H1 (cell line): ENCODE measurements around the gene UBE2B. TPM values are rescaled to one million over a fixed set of nuclear protein-coding genes. Genes with fewer than 3 reads are reported as not detected.

ENCODE experiments used
- CTCF ChIA-PET: fragments of 300-600 bp; sonication (Branson Sonifier 250); formaldehyde crosslinking; loops from one replicate; lab custom pipeline; 2021; ENCODE audit not compliant: partially characterized antibody; lab: Charles Lee
- POLR2A ChIA-PET: fragments of 300-600 bp; sonication (Branson Sonifier 250); formaldehyde crosslinking; loops from one replicate; lab custom pipeline; 2021; ENCODE audit warnings: inconsistent platforms; ENCODE audit not compliant: partially characterized antibody; lab: Charles Lee
- DNase-seq, 2 experiments: peaks; one replicate each; pipeline versions ENCODE4 v3.0.0 to v3.0.0-alpha.2; 2010 to 2022; ENCODE audit warnings: low spot score in 2 of 2, low read depth in 1 of 2, mixed read lengths in 1 of 2
- FAIRE-seq: peaks from 2 replicates; lab custom pipeline; 2011; peaks lifted over from hg19 to GRCh38; lab: Jason Lieb, UNC
- H2AFZ ChIP-seq: 2 replicates; pipeline ENCODE4 v1.8.1; 2012; ENCODE audit warnings: low read length, inconsistent platforms
- H2AK5ac ChIP-seq: 2 replicates; pipeline ENCODE4 v1.6.1; 2013; ENCODE audit warnings: low read depth, low read length
- H2BK120ac ChIP-seq: replicated peaks from 2 replicates; pipeline ENCODE3; 2013; ENCODE audit warnings: low read depth, low read length, inconsistent platforms
- H2BK12ac ChIP-seq: 2 replicates; pipeline ENCODE4 v1.6.1; 2013; ENCODE audit warnings: low read depth, low read length
- H2BK15ac ChIP-seq: 2 replicates; pipeline ENCODE4 v1.6.1; 2013; ENCODE audit warnings: low read length
- H2BK20ac ChIP-seq: 2 replicates; pipeline ENCODE4 v1.6.1; 2013; ENCODE audit warnings: low read length
- H2BK5ac ChIP-seq: 2 replicates; pipeline ENCODE4 v1.6.1; 2013; ENCODE audit warnings: low read depth, low read length
- H3K14ac ChIP-seq: 2 replicates; pipeline ENCODE4 v1.6.1; 2013; ENCODE audit warnings: inconsistent platforms; ENCODE audit not compliant: insufficient read length
- H3K18ac ChIP-seq: 2 replicates; pipeline ENCODE4 v1.6.1; 2013; ENCODE audit warnings: low read length; ENCODE audit errors: extremely low read depth
- H3K23ac ChIP-seq: 2 replicates; pipeline ENCODE4 v1.6.1; 2013; ENCODE audit warnings: inconsistent platforms; ENCODE audit not compliant: insufficient read length
- H3K23me2 ChIP-seq: 2 replicates; pipeline ENCODE4 v1.6.1; 2013; ENCODE audit warnings: low read depth, low read length
- H3K27ac ChIP-seq: 2 replicates; pipeline ENCODE4 v1.6.1; 2011; ENCODE audit warnings: low read depth, low read length, inconsistent platforms
- H3K27me3 ChIP-seq, 4 experiments: replicated peaks in 1 of 4; 1 replicate in 1 of 4; 2 replicates in 3 of 4; pipeline versions ENCODE4 v1.6.1 to v1.8.1; 2011 to 2013; ENCODE audit warnings: low read length in 3 of 4, mild to moderate bottlenecking in 3 of 4, inconsistent platforms in 2 of 4, mixed read lengths in 2 of 4, moderate library complexity in 1 of 4; ENCODE audit not compliant: control insufficient read depth in 3 of 4, insufficient read depth in 3 of 4; ENCODE audit errors: extremely low read depth in 1 of 4
- H3K36me3 ChIP-seq, 4 experiments: 2 replicates each; pipeline versions ENCODE4 v1.6.1 to v1.8.1; 2011 to 2013; ENCODE audit warnings: mild to moderate bottlenecking in 4 of 4, low read length in 3 of 4, moderate library complexity in 2 of 4, control low read depth in 1 of 4, inconsistent platforms in 1 of 4; ENCODE audit not compliant: insufficient read depth in 4 of 4, control insufficient read depth in 2 of 4
- H3K4ac ChIP-seq: replicated peaks from 2 replicates; pipeline ENCODE3; 2013; ENCODE audit warnings: low read length, low read depth, mixed read lengths, inconsistent platforms; ENCODE audit not compliant: insufficient read length
- H3K4me1 ChIP-seq, 4 experiments: replicated peaks in 1 of 4; 1 replicate in 1 of 4; 2 replicates in 3 of 4; pipeline versions ENCODE4 v1.6.1 to v1.8.1; 2011 to 2013; ENCODE audit warnings: low read length in 3 of 4, inconsistent platforms in 2 of 4, mixed read lengths in 1 of 4; ENCODE audit not compliant: insufficient read depth in 4 of 4, control insufficient read depth in 3 of 4
- H3K4me2 ChIP-seq, 2 experiments: 2 replicates each; pipeline versions ENCODE4 v1.6.1 to v1.8.1; 2011 to 2013; ENCODE audit warnings: low read depth in 2 of 2, low read length in 2 of 2, control low read depth in 1 of 2, inconsistent platforms in 1 of 2, mild to moderate bottlenecking in 1 of 2; ENCODE audit not compliant: insufficient read depth in 1 of 2
- H3K4me3 ChIP-seq, 4 experiments: fragments of 200-600, 300-600 bp in 1 of 4; sonication (generic), shearing (Covaris generic), sonication (Bioruptor Twin) in 1 of 4; 2 replicates each; pipeline versions ENCODE4 v1.5.1 to v1.8.1; 2011 to 2016; ENCODE audit warnings: low read length in 4 of 4, low read depth in 3 of 4, control low read depth in 2 of 4, inconsistent platforms in 2 of 4, mild to moderate bottlenecking in 2 of 4, mixed read lengths in 1 of 4, moderate library complexity in 1 of 4; ENCODE audit not compliant: insufficient read depth in 2 of 4; ENCODE audit errors: extremely low read depth in 1 of 4
- H3K56ac ChIP-seq: replicated peaks from 2 replicates; pipeline ENCODE3; 2013; ENCODE audit warnings: low read depth, mild to moderate bottlenecking, mixed read lengths, low read length, inconsistent platforms; ENCODE audit not compliant: insufficient read length
- H3K79me1 ChIP-seq: 2 replicates; pipeline ENCODE4 v1.6.1; 2013; ENCODE audit warnings: low read depth, low read length, control low read depth
- H3K79me2 ChIP-seq, 2 experiments: 2 replicates each; pipeline versions ENCODE4 v1.6.1 to v1.8.1; 2012 to 2013; ENCODE audit warnings: low read length in 2 of 2, mild to moderate bottlenecking in 2 of 2, inconsistent platforms in 1 of 2; ENCODE audit not compliant: insufficient read depth in 2 of 2, control insufficient read depth in 1 of 2
- H3K9ac ChIP-seq, 4 experiments: replicated peaks in 1 of 4; 1 replicate in 1 of 4; 2 replicates in 3 of 4; pipeline versions ENCODE4 v1.6.1 to v1.8.1; 2011 to 2013; ENCODE audit warnings: low read depth in 3 of 4, low read length in 3 of 4, control low read depth in 2 of 4, mild to moderate bottlenecking in 2 of 4, moderate library complexity in 2 of 4, inconsistent platforms in 1 of 4; ENCODE audit errors: extremely low read depth in 1 of 4
- H3K9me3 ChIP-seq, 2 experiments: 2 replicates each; pipeline versions ENCODE4 v1.6.1 to v1.8.1; 2012 to 2013; ENCODE audit warnings: mild to moderate bottlenecking in 2 of 2, moderate library complexity in 2 of 2, control low read depth in 1 of 2, inconsistent platforms in 1 of 2, low read depth in 1 of 2, low read length in 1 of 2, mixed read lengths in 1 of 2; ENCODE audit not compliant: insufficient read depth in 2 of 2
- H4K20me1 ChIP-seq, 2 experiments: replicated peaks in 1 of 2; 2 replicates each; pipeline versions ENCODE3 to v1.8.1; 2011 to 2013; ENCODE audit warnings: inconsistent platforms in 2 of 2, low read length in 2 of 2, mild to moderate bottlenecking in 1 of 2; ENCODE audit not compliant: insufficient read depth in 2 of 2, control insufficient read depth in 1 of 2
- H4K5ac ChIP-seq: 2 replicates; pipeline ENCODE4 v1.6.1; 2013; ENCODE audit warnings: low read length, low read depth, mixed read lengths, inconsistent platforms; ENCODE audit not compliant: insufficient read length
- H4K8ac ChIP-seq: 2 replicates; pipeline ENCODE4 v1.8.0; 2013; ENCODE audit warnings: mild to moderate bottlenecking, moderate library complexity, low read length, inconsistent platforms; ENCODE audit not compliant: insufficient read depth; ENCODE audit errors: extremely low read depth
- H4K91ac ChIP-seq: replicated peaks from 2 replicates; pipeline ENCODE3; 2013; ENCODE audit warnings: low read length, mixed read lengths, inconsistent platforms; ENCODE audit not compliant: insufficient read length
- ASH2L ChIP-seq: fragments of 200-600, 300-600 bp; sonication (generic); IDR thresholded peaks from one replicate; pipeline ENCODE4 v1.7.1; 2017; ENCODE audit warnings: low read length
- HDAC2 ChIP-seq, 2 experiments: fragments of 300-600 bp in 1 of 2; sonication (generic) in 1 of 2; IDR thresholded peaks; 2 replicates each; pipeline ENCODE4 v1.6.1; 2011 to 2012; ENCODE audit warnings: low read depth in 2 of 2, low read length in 2 of 2, mild to moderate bottlenecking in 2 of 2, moderate library complexity in 2 of 2, borderline replicate concordance in 1 of 2, inconsistent platforms in 1 of 2
- JUN ChIP-seq: IDR thresholded peaks from 2 replicates; pipeline ENCODE4 v1.6.1; 2011; ENCODE audit warnings: low read depth, mild to moderate bottlenecking, improper control_type of control experiment, low read length
- KDM5A ChIP-seq: fragments of 200-600 bp; IDR thresholded peaks from 2 replicates; pipeline ENCODE4 v1.7.1; 2012; ENCODE audit warnings: mild to moderate bottlenecking, low read length, inconsistent platforms, mixed read lengths
- NRF1 ChIP-seq: IDR thresholded peaks from 2 replicates; pipeline ENCODE4 v1.6.1; 2011; ENCODE audit warnings: mild to moderate bottlenecking, low read depth, low read length, improper control_type of control experiment
- PHF8 ChIP-seq: fragments of 200-600 bp; sonication (generic); conservative IDR thresholded peaks from 2 replicates; pipeline ENCODE4 v1.7.1; 2012; ENCODE audit warnings: low read depth, mild to moderate bottlenecking, inconsistent platforms, low read length, moderate library complexity
- RBBP5 ChIP-seq: IDR thresholded peaks from 2 replicates; pipeline ENCODE4 v1.7.1; 2012; ENCODE audit warnings: low read depth, mild to moderate bottlenecking, inconsistent platforms, low read length, moderate library complexity, borderline replicate concordance
- SIX5 ChIP-seq: IDR thresholded peaks from 2 replicates; pipeline ENCODE4 v1.6.1; 2011; ENCODE audit warnings: mild to moderate bottlenecking, low read depth, low read length
- ZNF274 ChIP-seq: IDR thresholded peaks from 2 replicates; pipeline ENCODE4 v1.7.0; 2012; ENCODE audit warnings: low read length, borderline replicate concordance; ENCODE audit errors: extremely low read depth
- WGBS, 2 experiments: shearing (Covaris generic) in 1 of 2; methylation state at CpG; one replicate each; pipeline versions ENCODE4 v1.1.6 to v1.1.7; 2013 to 2015; ENCODE audit warnings: low lambda C conversion rate in 2 of 2, mixed read lengths in 2 of 2, inconsistent platforms in 1 of 2, low coverage in 1 of 2, missing lambda C conversion rate in 1 of 2; ENCODE audit not compliant: insufficient replicate concordance in 2 of 2, insufficient coverage in 1 of 2, insufficient read length in 1 of 2; ENCODE audit errors: extremely low coverage in 1 of 2, missing lambda C conversion rate in 1 of 2; 5-methylcytosine and 5-hydroxymethylcytosine counted together
- polyA plus RNA-seq, 7 experiments: library from polyadenylated mRNA; depleted of rRNA in 3 of 7; stranded (reverse) in 5 of 7; unstranded in 2 of 7; fragments of >200 nt in 5 of 7; fragments of 200-250 nt in 2 of 7; gene quantifications; 1 replicate in 5 of 7; 2 replicates in 1 of 7; 4 replicates in 1 of 7; pipeline versions ENCODE4 v1.2.1 to v1.2.3, GENCODE V29; 2011 to 2013; ENCODE audit warnings: missing spikeins in 2 of 7, mixed read lengths in 2 of 7
- total RNA-seq: library from RNA; stranded (reverse); fragmentation: NEBNext Ultra II Directional; extraction: Animal tissue kit (Norgen Biotek cat#: 25700); gene quantifications from 2 replicates; pipeline ENCODE4 v1.2.1, GENCODE V29; 2021
- TF ChIP-seq, protein P1 (sequence below): IDR thresholded peaks from 2 replicates; pipeline ENCODE4 v1.6.1; 2011; ENCODE audit warnings: low read depth, mild to moderate bottlenecking, low read length; ENCODE audit not compliant: insufficient read depth
- TF ChIP-seq, protein P2 (sequence below): IDR thresholded peaks from 2 replicates; pipeline ENCODE4 v1.6.1; 2012; ENCODE audit warnings: inconsistent platforms
- TF ChIP-seq, protein P3 (sequence below): IDR thresholded peaks from 2 replicates; pipeline ENCODE4 v1.6.1; 2012; ENCODE audit warnings: inconsistent platforms

Gene UBE2B
- total and polyA plus RNA-seq, 2 of the 8 experiments (the other 6 are each of a cell fraction or from before 2014, with no cell fraction given), result 15.9 to 46.8 TPM

DNA sequence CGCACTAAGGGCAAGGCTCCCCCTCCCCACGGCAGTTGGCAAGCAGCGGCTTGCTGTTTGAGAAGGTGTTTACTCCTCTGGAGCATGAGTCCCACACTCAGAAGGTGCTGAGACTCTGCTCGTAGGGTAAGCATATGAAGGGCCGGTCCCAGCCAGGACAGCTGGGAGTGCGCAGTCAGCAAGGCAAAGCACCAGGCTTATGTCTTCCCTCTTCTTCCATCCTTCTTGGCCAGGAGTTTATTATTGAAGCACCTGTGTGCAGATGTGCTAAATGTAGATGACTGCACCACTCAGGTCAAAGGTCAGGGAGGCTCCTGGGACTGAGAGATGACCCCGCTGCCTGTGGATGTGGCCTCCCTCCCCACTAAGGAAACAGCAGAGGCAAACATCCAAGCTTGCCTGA is 67.4 kb downstream of the UBE2B start:
- H2BK15ac ChIP-seq, result peak overlapping the region; percentile 31; the same call in 1 of the 2 replicates
- 92% methylated on average over 7 of the region's 7 CpGs; no CpG with 5 or more reads in 1 of the 2 experiments for WGBS, 2 experiments
- no peak for FAIRE-seq
- no peak overlapping the region for H3K56ac ChIP-seq
- no peak overlapping the region for H3K9ac ChIP-seq
- no peak overlapping the region for H2AFZ ChIP-seq
- H3K4me1 ChIP-seq, result peaks cover 0 to 7% (median 4%) of the 10 kb centered on the region in 4 experiments; a peak in 2 of 7 replicates
- H4K5ac ChIP-seq, result no peak overlapping the region
- no peak overlapping the region for H2BK20ac ChIP-seq
- no peak overlapping the region for H4K8ac ChIP-seq
- H3K4ac ChIP-seq, result no peak overlapping the region
- no peaks in the 10 kb centered on the region for H3K23me2 ChIP-seq
- H2BK5ac ChIP-seq, result peak overlapping the region; percentile 66; the same call in 1 of the 2 replicates
- H3K18ac ChIP-seq, result no peak overlapping the region
- DNase-seq, result no peak
- no peak overlapping the region for H3K4me2 ChIP-seq
- no peak overlapping the region for H3K23ac ChIP-seq
- peak overlapping the region; percentile 88 for H2BK12ac ChIP-seq
- H3K79me2 ChIP-seq, result no peaks in the 10 kb centered on the region
- ChIA-PET POLR2A (interaction anchor here (0.8 to 4.7 kb wide), 10 partner anchors 9 to 87 kb away, joined by 3 to 19 read pairs (median 4); partner anchors contain the start of gene JADE2), CTCF (interaction anchor here (1.0 to 3.8 kb wide), 7 partner anchors 10 to 149 kb away, joined by 3 to 17 read pairs (median 4); partner anchors contain the start of gene CDKN2AIPNL)
- no peaks in the 10 kb centered on the region; the same call in 1 of the 2 replicates for H3K79me1 ChIP-seq
- no peaks in the 10 kb centered on the region for H3K27me3 ChIP-seq
- H4K91ac ChIP-seq, result no peak overlapping the region
- no peaks in the 10 kb centered on the region for H3K9me3 ChIP-seq
- 0 out of 8 replicates have a peak, but pooled peaks cover 0 to 3% (median 0%) of the 10 kb centered on the region in 4 experiments for H3K36me3 ChIP-seq
- H3K27ac ChIP-seq, result no peak overlapping the region
- no peak overlapping the region for H2BK120ac ChIP-seq
- H3K4me3 ChIP-seq, result no peak overlapping the region
- H2AK5ac ChIP-seq, result peak overlapping the region; percentile 47; the same call in 1 of the 2 replicates
- TF ChIP-seq RBBP5 (no peak), HDAC2 (IDR thresholded peaks at IDR 0.05; ENCODE audit: borderline replicate concordance in 1 of 2, low read depth in 2 of 2, low read length in 2 of 2) (no peak), ASH2L (no peak), NRF1 (no peak), ZNF274 (no peak), JUN (no peak), PHF8 (no peak), KDM5A (no peak), SIX5 (no peak)
- TF ChIP-seq, protein P1, sequence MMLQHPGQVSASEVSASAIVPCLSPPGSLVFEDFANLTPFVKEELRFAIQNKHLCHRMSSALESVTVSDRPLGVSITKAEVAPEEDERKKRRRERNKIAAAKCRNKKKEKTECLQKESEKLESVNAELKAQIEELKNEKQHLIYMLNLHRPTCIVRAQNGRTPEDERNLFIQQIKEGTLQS, result no peak
- TF ChIP-seq, protein P2, sequence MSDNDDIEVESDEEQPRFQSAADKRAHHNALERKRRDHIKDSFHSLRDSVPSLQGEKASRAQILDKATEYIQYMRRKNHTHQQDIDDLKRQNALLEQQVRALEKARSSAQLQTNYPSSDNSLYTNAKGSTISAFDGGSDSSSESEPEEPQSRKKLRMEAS, result no peak
- TF ChIP-seq, protein P3, sequence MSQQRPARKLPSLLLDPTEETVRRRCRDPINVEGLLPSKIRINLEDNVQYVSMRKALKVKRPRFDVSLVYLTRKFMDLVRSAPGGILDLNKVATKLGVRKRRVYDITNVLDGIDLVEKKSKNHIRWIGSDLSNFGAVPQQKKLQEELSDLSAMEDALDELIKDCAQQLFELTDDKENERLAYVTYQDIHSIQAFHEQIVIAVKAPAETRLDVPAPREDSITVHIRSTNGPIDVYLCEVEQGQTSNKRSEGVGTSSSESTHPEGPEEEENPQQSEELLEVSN, result no peak
- H3K14ac ChIP-seq, result no peak overlapping the region
- H4K20me1 ChIP-seq, result peaks cover 0 to 2% of the 10 kb centered on the region in 2 experiments
